Measurements from ENCODE around the gene TNFAIP8L1.
"Not testable (repeated sequence)": the region's sequence is repeated elsewhere in the genome, so short reads cannot be mapped to it uniquely, and the experiment has no call there.

TNFAIP8L1 gene

GRCh38 chr19:4678881-4679790 lies 39.8 kb downstream of the TNFAIP8L1 start:
- no peak for TF ChIP-seq CTCF (IDR thresholded peaks at IDR 0.05; ENCODE audit: low read depth, low read length)
- no peak overlapping the region for H3K4me3 ChIP-seq (ENCODE audit: low read depth, low read length)
- peak; percentile 36 for DNase-seq (ENCODE audit: low read depth)

- not testable (repeated sequence) for DNase-seq (ENCODE audit: low read depth); H3K4me3 ChIP-seq (ENCODE audit: low read depth, low read length)
Measured at GRCh38 chr19:4680021-4680420, 40.7 kb downstream of the TNFAIP8L1 start.

GRCh38 chr19:4682417-4683200 lies 43.3 kb downstream of the TNFAIP8L1 start:
- TF ChIP-seq MAX (IDR thresholded peaks at IDR 0.05; ENCODE audit: low read depth, low read length) (no peak), MYC (IDR thresholded peaks at IDR 0.05; ENCODE audit: low read depth, low read length) (no peak), POLR2A (IDR thresholded peaks at IDR 0.05; ENCODE audit: extremely low read depth, insufficient read length) (no peak), CTCF (IDR thresholded peaks at IDR 0.05; ENCODE audit: low read depth, low read length) (no peak)
- no peak for DNase-seq (ENCODE audit: low read depth)
- no peak overlapping the region for H3K4me3 ChIP-seq (ENCODE audit: low read depth, low read length)

GRCh38 chr19:4684312-4685095 lies 45.2 kb downstream of the TNFAIP8L1 start:
- no peak for DNase-seq (ENCODE audit: low read depth)
- TF ChIP-seq POLR2A (IDR thresholded peaks at IDR 0.05; ENCODE audit: extremely low read depth, insufficient read length) (no peak), MYC (IDR thresholded peaks at IDR 0.05; ENCODE audit: low read depth, low read length) (no peak), MAX (IDR thresholded peaks at IDR 0.05; ENCODE audit: low read depth, low read length) (no peak), CTCF (IDR thresholded peaks at IDR 0.05; ENCODE audit: low read depth, low read length) (no peak)
- H3K4me3 ChIP-seq (ENCODE audit: low read depth, low read length): no peak overlapping the region

DNA sequence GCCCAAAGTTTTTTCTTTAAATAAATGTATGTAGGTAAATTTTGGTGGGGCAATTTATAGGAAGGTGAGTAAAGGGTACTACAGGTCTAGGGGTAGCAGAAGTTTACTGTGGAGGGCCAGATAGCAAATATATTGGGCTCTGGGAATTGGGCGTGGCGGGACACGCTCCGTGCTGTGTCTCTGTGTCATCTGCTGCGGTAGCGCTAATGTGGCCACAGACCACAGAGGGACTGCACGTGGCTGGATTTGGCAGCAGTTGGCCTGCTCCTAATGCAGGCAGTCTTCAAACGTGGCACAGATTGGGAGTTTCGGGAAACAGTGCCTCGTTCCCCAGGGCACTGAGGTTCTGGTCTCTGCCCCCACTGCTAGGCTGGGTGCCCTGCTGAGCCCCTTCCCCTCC lies 47.4 kb downstream of the TNFAIP8L1 start:
- H3K4me3 ChIP-seq (ENCODE audit: low read depth, low read length): no peak overlapping the region
- no peak for TF ChIP-seq MYC (IDR thresholded peaks at IDR 0.05; ENCODE audit: low read depth, low read length)
- TF ChIP-seq MAX (IDR thresholded peaks at IDR 0.05; ENCODE audit: low read depth, low read length): no peak
- TF ChIP-seq POLR2A (IDR thresholded peaks at IDR 0.05; ENCODE audit: extremely low read depth, insufficient read length): no peak
- TF ChIP-seq CTCF (IDR thresholded peaks at IDR 0.05; ENCODE audit: low read depth, low read length): no peak
- no peak for DNase-seq (ENCODE audit: low read depth)

- DNase-seq (ENCODE audit: low read depth): no peak
- H3K4me3 ChIP-seq (ENCODE audit: low read depth, low read length): no peak overlapping the region
- TF ChIP-seq POLR2A (IDR thresholded peaks at IDR 0.05; ENCODE audit: extremely low read depth, insufficient read length) (no peak), MAX (IDR thresholded peaks at IDR 0.05; ENCODE audit: low read depth, low read length) (no peak), CTCF (IDR thresholded peaks at IDR 0.05; ENCODE audit: low read depth, low read length) (no peak), MYC (IDR thresholded peaks at IDR 0.05; ENCODE audit: low read depth, low read length) (no peak)
Measured at GRCh38 chr19:4687396-4687795, 48.1 kb downstream of the TNFAIP8L1 start.
